Stimulated activated CD4-positive, alpha-beta T cell treated with anti-CD3 and anti-CD28 coated beads, Interleukin-1b, Interleukin-23, amount 100 ng/mL, for 4 hours (primary cell): ENCODE measurements around the gene SOWAHB.

Source experiments
- DNase-seq, 2 donors: peaks; one replicate each; pipeline ENCODE4 v3.0.0-alpha.2; 2020; ENCODE audit warnings: low read depth in 2 of 2

Gene SOWAHB

DNA sequence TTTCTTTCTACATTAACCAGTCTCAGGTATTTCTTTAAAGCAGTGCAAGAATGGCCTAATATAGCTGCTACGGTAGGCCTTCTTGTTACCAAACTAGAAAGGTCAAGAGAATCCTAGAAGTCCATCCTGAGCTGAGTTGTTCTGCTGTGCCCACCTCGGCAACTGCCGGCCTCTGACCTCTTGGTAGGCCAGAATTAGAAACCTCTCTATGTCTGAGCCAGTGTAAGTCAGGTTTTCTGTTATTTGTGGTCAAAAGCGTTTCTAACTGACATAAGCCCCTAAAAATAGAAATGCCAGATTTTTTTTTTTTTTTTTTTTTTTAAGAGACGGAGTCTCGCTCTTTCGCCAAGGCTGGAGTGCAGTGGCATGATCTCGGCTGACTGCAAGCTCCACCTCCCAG is 43.1 kb downstream of the SOWAHB start:
- no peak for DNase-seq

DNA sequence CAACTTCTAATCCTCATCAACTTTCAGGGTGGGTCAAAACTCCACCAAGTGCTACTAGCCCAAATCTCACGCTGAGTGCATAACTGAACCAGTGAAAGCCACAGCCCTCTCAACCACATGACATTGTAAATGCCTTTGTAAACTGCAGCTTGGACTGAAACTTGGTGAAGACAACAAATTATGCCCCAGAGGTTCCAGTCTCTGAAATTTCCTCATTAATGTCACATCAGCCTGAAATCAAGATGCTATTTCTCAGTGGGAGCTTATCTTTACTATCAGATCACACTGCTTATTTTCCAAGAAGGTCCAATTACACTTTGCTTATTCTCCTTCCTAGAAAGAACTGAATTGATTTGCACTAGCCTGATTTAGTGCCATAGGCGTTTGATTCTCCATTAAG is 46.6 kb downstream of the SOWAHB start:
- DNase-seq, result no peak

- no peak for DNase-seq
Measured at GRCh38 chr4:76850010-76850441, 47.9 kb downstream of the SOWAHB start.
